Prostate gland (tissue), 2 donors: ENCODE results near the gene CREB3L1. TPM values are rescaled to one million over a fixed set of nuclear protein-coding genes. Genes with fewer than 3 reads are reported as not detected.
A peak's percentile ranks its signal among the peaks of the same experiment; 100 is the strongest.

ENCODE experiments used
- DNase-seq: peaks from one replicate; pipeline ENCODE4 v3.0.0-alpha.2; 2019; ENCODE audit warnings: low spot score
- H3K27ac ChIP-seq, 2 donors: fragments of 200-600 bp; sonication (generic); 2 replicates each; pipeline ENCODE4 v1.5.1; 2017 to 2019
- H3K27me3 ChIP-seq: fragments of 200-600 bp; sonication (generic); replicated peaks from 2 replicates; pipeline ENCODE4 v1.5.1; 2019; ENCODE audit not compliant: insufficient read depth
- H3K36me3 ChIP-seq, 2 donors: fragments of 200-600 bp; sonication (generic); 1 replicate in 1 of 2; 2 replicates in 1 of 2; pipeline versions ENCODE4 v1.5.1 to v1.8.1; 2017 to 2019
- H3K4me1 ChIP-seq: fragments of 200-600 bp; sonication (generic); replicated peaks from 2 replicates; pipeline ENCODE4 v1.5.1; 2019
- H3K4me3 ChIP-seq, 2 donors: fragments of 200-600 bp; sonication (generic); 2 replicates each; pipeline ENCODE4 v1.5.1; 2017 to 2019
- H3K9me3 ChIP-seq: fragments of 200-600 bp; sonication (generic); 2 replicates; pipeline ENCODE4 v1.5.1; 2017
- CTCF ChIP-seq, 4 experiments: fragments of 200-600 bp in 2 of 4; fragments of 450-650 bp in 2 of 4; sonication (generic) in 2 of 4; IDR thresholded peaks; 1 replicate in 3 of 4; 2 replicates in 1 of 4; pipeline ENCODE4 v1.5.1; 2016 to 2019; ENCODE audit warnings: antibody characterized with exemption in 4 of 4, mild to moderate bottlenecking in 2 of 4, moderate library complexity in 2 of 4
- POLR2A ChIP-seq: fragments of 450-650 bp; IDR thresholded peaks from one replicate; pipeline ENCODE4 v1.6.1; 2016; ENCODE audit warnings: antibody characterized with exemption, mild to moderate bottlenecking
- POLR2AphosphoS5 ChIP-seq: sonication (generic); formaldehyde crosslinking; IDR thresholded peaks from one replicate; pipeline ENCODE4 v1.6.1; 2017; ENCODE audit warnings: antibody characterized with exemption
- WGBS: methylation state at CpG from one replicate; pipeline ENCODE4 v1.1.5; 2018; 5-methylcytosine and 5-hydroxymethylcytosine counted together
- intact Hi-C: fragments of 100-400 bp; cut with DNase I; formaldehyde crosslinking; loops from one replicate; pipeline ENCODE4 v1.14.2; 2022
- total RNA-seq, 2 donors: library from RNA; depleted of rRNA; stranded (reverse); fragments of >200 nt; gene quantifications; one replicate each; pipeline ENCODE4 v1.1.0, GENCODE V29; 2016

The CREB3L1 gene
- total RNA-seq, 2 donors from 2014 or later = 41.0 to 47.0 TPM

- peak overlapping the region; percentile 62 to 67 for H3K27ac ChIP-seq
- WGBS = under 1% methylated on average over 43 of the region's 61 CpGs
- TF ChIP-seq CTCF (IDR thresholded peaks at IDR 0.05) (no peak), POLR2A (no peak), POLR2AphosphoS5 (peak; percentile 81)
- peaks cover 25% of the 10 kb centered on the region for H3K4me1 ChIP-seq
- no peaks in the 10 kb centered on the region for H3K27me3 ChIP-seq
- peak overlapping the region; percentile 44 to 46 for H3K4me3 ChIP-seq
- no peaks in the 10 kb centered on the region for H3K36me3 ChIP-seq
- peak; percentile 73 for DNase-seq
- H3K9me3 ChIP-seq = no peaks in the 10 kb centered on the region
- intact Hi-C loops = loop anchor here (2.0 kb wide), 1 partner anchor 17 kb away; no protein-coding TSS in a partner anchor
Observed at GRCh38 chr11:46295312-46296058, 18.0 kb downstream of the CREB3L1 start.

DNA sequence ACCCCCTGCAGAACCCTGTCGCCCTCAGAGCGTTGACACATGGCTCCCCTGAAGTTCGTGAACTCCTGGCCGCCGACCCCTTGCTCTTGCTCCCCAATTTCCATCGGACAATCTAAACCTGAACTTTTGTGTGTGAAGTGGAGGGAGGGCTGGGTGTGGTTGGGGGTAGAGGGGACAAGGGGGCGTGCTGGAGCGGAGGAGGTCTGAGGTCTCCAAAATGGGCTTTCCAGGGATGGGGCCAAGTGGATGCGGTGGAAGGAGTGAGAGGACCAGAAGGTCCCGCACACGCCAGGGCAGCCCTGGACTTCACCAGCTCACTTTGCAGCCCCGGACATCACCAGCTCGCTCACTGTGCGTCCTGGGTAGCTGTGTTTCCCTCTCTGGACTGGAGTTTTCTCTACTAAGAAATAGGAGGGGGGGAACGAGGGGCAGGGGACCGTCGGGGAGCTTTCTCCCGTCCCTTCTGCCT is 18.6 kb downstream of the CREB3L1 start:
- DNase-seq = no peak
- intact Hi-C loops = no loop called here
- peaks cover 19% of the 10 kb centered on the region for H3K4me1 ChIP-seq
- TF ChIP-seq POLR2AphosphoS5 (no peak), CTCF (IDR thresholded peaks at IDR 0.05) (no peak), POLR2A (no peak)
- no peaks in the 10 kb centered on the region for H3K9me3 ChIP-seq
- peak overlapping the region; percentile 44 to 46 for H3K4me3 ChIP-seq
- 9% methylated on average over 18 of the region's 18 CpGs for WGBS
- no peaks in the 10 kb centered on the region for H3K36me3 ChIP-seq
- H3K27me3 ChIP-seq = no peaks in the 10 kb centered on the region
- peak overlapping the region; percentile 62 to 67 for H3K27ac ChIP-seq

DNA sequence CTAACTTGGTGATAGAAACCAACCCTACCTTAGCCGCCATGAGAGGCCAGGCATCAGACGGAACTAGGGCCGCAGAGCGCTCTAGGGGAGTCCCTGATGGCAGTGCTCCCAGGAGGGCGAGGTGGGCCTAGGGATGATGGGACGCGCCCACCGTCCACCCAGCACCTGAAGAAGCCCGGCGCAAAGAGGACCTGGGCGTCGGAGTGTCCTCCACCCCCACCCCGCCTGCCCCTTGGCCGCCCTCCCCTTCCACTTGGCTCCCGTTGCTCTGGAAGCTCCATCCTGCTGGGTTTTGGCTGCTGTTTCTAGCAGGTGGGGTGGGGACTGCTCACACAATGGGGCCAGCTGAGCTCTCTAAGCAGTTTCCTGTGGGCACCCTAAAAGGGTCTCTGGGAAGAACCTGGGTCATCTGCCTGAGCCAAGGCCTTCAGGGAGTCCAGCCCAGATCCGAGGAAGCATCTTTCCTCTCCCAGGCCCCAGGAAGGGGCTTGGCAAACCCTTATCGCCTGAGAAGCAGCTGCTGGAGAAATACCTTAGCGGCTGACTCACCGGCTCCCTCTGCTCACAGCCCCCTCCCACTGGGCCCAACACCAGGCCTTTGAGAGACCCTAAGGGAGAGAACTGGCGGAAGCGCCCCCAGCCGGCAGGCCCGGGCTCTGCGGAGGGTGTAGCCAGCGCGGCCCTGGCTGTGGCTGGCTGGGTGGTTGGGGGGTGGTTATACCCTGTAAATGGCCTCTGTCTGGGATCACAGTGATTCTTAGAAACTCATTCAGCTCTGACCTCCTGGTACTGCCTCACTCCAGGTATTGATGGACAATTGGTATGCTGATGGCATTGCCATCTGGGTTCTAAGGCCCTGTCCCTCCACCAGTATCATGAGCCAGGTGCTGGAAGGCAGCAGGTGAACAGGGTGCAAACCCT is 19.3 kb downstream of the CREB3L1 start:
- intact Hi-C loops = no loop called here
- TF ChIP-seq POLR2AphosphoS5 (no peak), CTCF (IDR thresholded peaks at IDR 0.05) (peak in 3 of 4 experiments; percentile 34 to 52 (median 48))
- peaks cover 18% of the 10 kb centered on the region for H3K4me1 ChIP-seq

GRCh38 chr11:46298699-46299433 is 21.4 kb downstream of the CREB3L1 start:
- Histone ChIP-seq H3K27me3 (no peaks in the 10 kb centered on the region), H3K36me3 (no peaks in the 10 kb centered on the region), H3K4me3 (no peak overlapping the region), H3K4me1 (peaks cover 18% of the 10 kb centered on the region), H3K27ac (peak overlapping the region in 1 of 2 donors; percentile 15), H3K9me3 (no peaks in the 10 kb centered on the region)
- WGBS = 59% methylated on average over 8 of the region's 8 CpGs
- no peak for DNase-seq
- no peak for TF ChIP-seq CTCF (IDR thresholded peaks at IDR 0.05)
- no peak for TF ChIP-seq POLR2A
- no peak for TF ChIP-seq POLR2AphosphoS5
- intact Hi-C loops = no loop called here

More for the DNA sequence above, 19.3 kb downstream of the CREB3L1 start:
- H3K36me3 ChIP-seq = no peaks in the 10 kb centered on the region
- H3K27ac ChIP-seq = peak overlapping the region; percentile 62 to 67
- DNase-seq = no peak
- no peaks in the 10 kb centered on the region for H3K27me3 ChIP-seq
- peak overlapping the region; percentile 44 to 46 for H3K4me3 ChIP-seq
- H3K9me3 ChIP-seq = no peaks in the 10 kb centered on the region
- 25% methylated on average over 25 of the region's 26 CpGs for WGBS
